Measurements from ENCODE around the gene PARP4. TPM values are rescaled to one million over a fixed set of nuclear protein-coding genes. Genes with fewer than 3 reads are reported as not detected.
A peak's percentile ranks its signal among the peaks of the same experiment; 100 is the strongest.
"Not testable (repeated sequence)": the region's sequence is repeated elsewhere in the genome, so short reads cannot be mapped to it uniquely, and the experiment has no call there.

PARP4 gene
- total RNA-seq: 56.4 and 65.9 TPM in 2 replicates

- H3K4me3 ChIP-seq (ENCODE audit: low read depth, low read length): peak within 1 kb of the TSS; percentile 73
- TF ChIP-seq, protein P1, sequence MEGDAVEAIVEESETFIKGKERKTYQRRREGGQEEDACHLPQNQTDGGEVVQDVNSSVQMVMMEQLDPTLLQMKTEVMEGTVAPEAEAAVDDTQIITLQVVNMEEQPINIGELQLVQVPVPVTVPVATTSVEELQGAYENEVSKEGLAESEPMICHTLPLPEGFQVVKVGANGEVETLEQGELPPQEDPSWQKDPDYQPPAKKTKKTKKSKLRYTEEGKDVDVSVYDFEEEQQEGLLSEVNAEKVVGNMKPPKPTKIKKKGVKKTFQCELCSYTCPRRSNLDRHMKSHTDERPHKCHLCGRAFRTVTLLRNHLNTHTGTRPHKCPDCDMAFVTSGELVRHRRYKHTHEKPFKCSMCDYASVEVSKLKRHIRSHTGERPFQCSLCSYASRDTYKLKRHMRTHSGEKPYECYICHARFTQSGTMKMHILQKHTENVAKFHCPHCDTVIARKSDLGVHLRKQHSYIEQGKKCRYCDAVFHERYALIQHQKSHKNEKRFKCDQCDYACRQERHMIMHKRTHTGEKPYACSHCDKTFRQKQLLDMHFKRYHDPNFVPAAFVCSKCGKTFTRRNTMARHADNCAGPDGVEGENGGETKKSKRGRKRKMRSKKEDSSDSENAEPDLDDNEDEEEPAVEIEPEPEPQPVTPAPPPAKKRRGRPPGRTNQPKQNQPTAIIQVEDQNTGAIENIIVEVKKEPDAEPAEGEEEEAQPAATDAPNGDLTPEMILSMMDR (conservative IDR thresholded peaks at IDR 0.05; ENCODE audit: low read depth, low read length): peak; percentile 11
- DNase-seq (ENCODE audit: low read depth): peak; percentile 95
Measured at GRCh38 chr13:24512197-24512907, at the start of gene PARP4. Gene PARP4 (minus strand): TSS chr13:24512778. CDS start chr13:24503776, 9,002 bp downstream.

DNA sequence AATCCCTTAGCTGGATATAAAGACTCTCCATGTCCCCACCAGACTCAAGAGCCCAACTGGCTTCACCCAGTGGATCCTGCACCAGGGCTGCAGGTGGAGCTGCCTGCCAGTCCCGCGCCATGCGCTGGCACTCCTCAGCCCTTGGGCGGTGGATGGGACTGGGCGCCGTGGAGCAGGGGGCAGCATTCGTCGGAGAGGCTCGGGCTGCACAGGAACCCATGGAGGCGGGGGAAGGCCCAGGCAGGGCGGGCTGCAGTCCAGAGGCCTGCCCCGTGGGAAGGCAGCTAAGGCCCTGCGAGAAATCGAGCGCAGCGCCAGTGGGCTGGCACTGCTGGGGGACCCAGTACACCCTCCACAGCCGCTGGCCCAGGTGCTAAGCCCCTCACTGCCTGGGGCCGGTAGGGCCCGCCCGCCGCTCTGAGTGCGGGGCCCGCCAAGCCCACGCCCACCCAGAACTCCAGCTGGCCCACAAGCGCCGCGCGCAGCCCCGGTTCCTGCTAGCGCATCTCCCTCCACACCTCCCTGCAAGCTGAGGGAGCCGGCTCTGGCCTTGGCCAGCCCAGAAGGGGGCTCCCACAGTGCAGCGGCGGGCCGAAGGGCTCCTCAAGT lies 48.1 kb upstream of the PARP4 start:
- not testable (repeated sequence) for DNase-seq (ENCODE audit: low read depth); H3K4me3 ChIP-seq (ENCODE audit: low read depth, low read length)

- not testable (repeated sequence) for DNase-seq (ENCODE audit: low read depth); H3K4me3 ChIP-seq (ENCODE audit: low read depth, low read length)
Measured at GRCh38 chr13:24559431-24560218, 47.0 kb upstream of the PARP4 start.

DNA sequence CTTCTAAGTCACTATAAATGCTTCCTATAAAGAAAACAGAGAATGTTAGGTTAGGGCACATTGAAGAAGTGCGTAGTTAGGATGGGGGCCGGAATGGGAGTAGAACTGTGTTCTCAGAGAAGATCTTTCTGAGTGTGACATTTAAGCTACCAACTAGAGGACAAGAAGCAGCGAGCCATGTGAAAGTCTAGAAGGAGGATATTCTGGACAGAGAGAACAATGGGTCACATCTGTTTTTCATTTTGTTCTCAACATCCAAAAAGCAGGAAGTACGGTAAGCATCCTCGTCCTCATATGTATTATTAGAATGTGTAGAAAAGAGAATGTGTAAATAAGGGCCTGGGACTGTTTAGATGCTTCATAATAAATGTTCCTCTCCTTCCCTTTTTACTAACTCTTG lies 44.5 kb upstream of the PARP4 start:
- TF ChIP-seq, protein P1 (conservative IDR thresholded peaks at IDR 0.05; ENCODE audit: low read depth, low read length): no peak
- no peak for DNase-seq (ENCODE audit: low read depth)
- H3K4me3 ChIP-seq (ENCODE audit: low read depth, low read length): no peak overlapping the region

DNA sequence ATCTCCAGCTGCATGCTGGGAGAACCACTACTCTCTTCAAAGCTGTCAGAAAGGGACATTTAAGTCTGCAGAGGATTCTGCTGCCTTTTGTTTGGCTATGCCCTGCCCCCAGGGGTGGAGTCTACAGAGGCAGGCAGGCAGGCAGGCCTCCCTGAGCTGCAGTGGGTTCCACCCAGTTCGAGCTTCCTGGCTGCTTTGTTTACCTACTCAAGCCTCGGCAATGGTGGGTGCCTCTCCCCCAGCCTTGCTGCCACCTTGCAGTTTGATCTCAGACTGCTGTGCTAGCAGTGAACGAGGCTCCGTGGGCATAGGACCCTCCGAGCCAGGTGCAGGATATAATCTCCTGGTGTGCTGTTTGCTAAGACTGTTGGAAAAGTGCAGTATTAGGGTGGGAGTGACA lies 41.3 kb upstream of the PARP4 start:
- H3K4me3 ChIP-seq (ENCODE audit: low read depth, low read length); DNase-seq (ENCODE audit: low read depth): not testable (repeated sequence)

- not testable (repeated sequence) for DNase-seq (ENCODE audit: low read depth)
- peak overlapping the region; percentile 46 for H3K4me3 ChIP-seq (ENCODE audit: low read depth, low read length)
Measured at GRCh38 chr13:24541476-24542352, 29.1 kb upstream of the PARP4 start.

GRCh38 chr13:24541127-24541475 lies 28.5 kb upstream of the PARP4 start:
- DNase-seq (ENCODE audit: low read depth): no peak
- H3K4me3 ChIP-seq (ENCODE audit: low read depth, low read length): no peak overlapping the region
- TF ChIP-seq, protein P1 (conservative IDR thresholded peaks at IDR 0.05; ENCODE audit: low read depth, low read length): no peak

GRCh38 chr13:24540236-24541126 lies 27.9 kb upstream of the PARP4 start:
- TF ChIP-seq, protein P1 (conservative IDR thresholded peaks at IDR 0.05; ENCODE audit: low read depth, low read length): peak; percentile 28
- DNase-seq (ENCODE audit: low read depth): no peak
- H3K4me3 ChIP-seq (ENCODE audit: low read depth, low read length): no peak overlapping the region

Data from epithelial cell of proximal tubule (primary cell).